T-cell (primary cell): ENCODE results near the gene GALNTL6. TPM values are rescaled to one million over a fixed set of nuclear protein-coding genes. Genes with fewer than 3 reads are reported as not detected.

ENCODE experiments used
- ATAC-seq, 4 experiments: fragments of 200-7000 bp in 3 of 4; fragments of 150-1000 bp in 1 of 4; cut with Tn5 transposase; replicated peaks in 1 of 4; 1 replicate in 3 of 4; 2 replicates in 1 of 4; pipeline ENCODE4 v1.10.0; 2021; ENCODE audit warnings: moderate library complexity in 3 of 4, mild to moderate bottlenecking in 2 of 4, moderate number of reproducible peaks in 1 of 4
- CTCF ChIA-PET, 2 donors: fragments of 300-600 bp; sonication (Branson Sonifier 250); formaldehyde crosslinking; loops; one replicate each; lab custom pipeline; 2022; ENCODE audit warnings: antibody characterized with exemption in 2 of 2; lab: Charles Lee
- POLR2A ChIA-PET, 2 donors: fragments of 300-600 bp; sonication (Branson Sonifier 250); formaldehyde crosslinking; loops; one replicate each; lab custom pipeline; 2022; ENCODE audit warnings: antibody characterized with exemption in 2 of 2; lab: Charles Lee
- DNase-seq, 35 experiments: peaks; one replicate each; pipeline versions ENCODE4 v3.0.0 to v3.0.0-alpha.2; 2013 to 2023
- H3K27ac ChIP-seq: one replicate; pipeline ENCODE4 v1.5.1; 2013; ENCODE audit warnings: low read length
- H3K27me3 ChIP-seq, 2 experiments: replicated peaks in 1 of 2; 1 replicate in 1 of 2; 2 replicates in 1 of 2; pipeline versions ENCODE4 v1.6.1 to v1.7.0; 2013; ENCODE audit warnings: low read length in 1 of 2, mixed read lengths in 1 of 2; ENCODE audit not compliant: control insufficient read depth in 2 of 2, insufficient read depth in 2 of 2; ENCODE audit errors: extremely low read depth in 1 of 2
- H3K36me3 ChIP-seq, 2 donors: 1 replicate in 1 of 2; 2 replicates in 1 of 2; pipeline versions ENCODE4 v1.6.1 to v1.7.0; 2013; ENCODE audit warnings: low read length in 1 of 2; ENCODE audit not compliant: control insufficient read depth in 2 of 2, insufficient read depth in 1 of 2; ENCODE audit errors: extremely low read depth in 1 of 2
- H3K4me1 ChIP-seq, 2 experiments: 1 replicate in 1 of 2; 2 replicates in 1 of 2; pipeline versions ENCODE4 v1.6.1 to v1.7.0; 2013; ENCODE audit warnings: low read length in 2 of 2, mixed read lengths in 1 of 2; ENCODE audit not compliant: insufficient read depth in 2 of 2, control insufficient read depth in 1 of 2; ENCODE audit errors: extremely low read depth in 1 of 2
- H3K4me3 ChIP-seq, 2 donors: 1 replicate in 1 of 2; 2 replicates in 1 of 2; pipeline versions ENCODE4 v1.5.1 to v1.7.0; 2013; ENCODE audit warnings: mild to moderate bottlenecking in 2 of 2, low read length in 1 of 2, moderate library complexity in 1 of 2; ENCODE audit not compliant: control insufficient read depth in 1 of 2; ENCODE audit errors: extremely low read depth in 1 of 2
- H3K9me3 ChIP-seq: 2 replicates; pipeline ENCODE4 v1.7.0; 2013
- H3K27ac Mint-ChIP-seq, 2 donors: one replicate each; pipeline ENCODE4 v1.8.0; 2020 to 2021; ENCODE audit warnings: mild to moderate bottlenecking in 2 of 2, mixed read lengths in 2 of 2
- H3K27me3 Mint-ChIP-seq, 2 donors: one replicate each; pipeline ENCODE4 v1.8.0; 2021 to 2022; ENCODE audit warnings: mixed read lengths in 2 of 2
- H3K36me3 Mint-ChIP-seq: one replicate; pipeline ENCODE4 v1.8.0; 2021; ENCODE audit warnings: mixed read lengths
- H3K4me1 Mint-ChIP-seq, 3 donors: one replicate each; pipeline ENCODE4 v1.8.0; 2020 to 2022; ENCODE audit warnings: mixed read lengths in 3 of 3, mild to moderate bottlenecking in 1 of 3
- H3K4me3 Mint-ChIP-seq, 3 donors: one replicate each; pipeline ENCODE4 v1.8.0; 2020 to 2022; ENCODE audit warnings: mild to moderate bottlenecking in 3 of 3, mixed read lengths in 3 of 3, moderate library complexity in 3 of 3
- H3K9me3 Mint-ChIP-seq, 3 donors: one replicate each; pipeline ENCODE4 v1.8.0; 2020 to 2022; ENCODE audit warnings: mixed read lengths in 3 of 3
- WGBS: methylation state at CpG from one replicate; pipeline ENCODE4 v1.1.5; 2013; ENCODE audit warnings: missing lambda C conversion rate; ENCODE audit not compliant: insufficient coverage; 5-methylcytosine and 5-hydroxymethylcytosine counted together
- total RNA-seq, 35 experiments: library from RNA in 6 of 35; stranded (reverse) in 6 of 35; fragments of 120-200 nt in 1 of 35; gene quantifications; one replicate each; pipeline versions ENCODE4 v1.2.1 to v1.2.4 and lab custom pipeline; 2013 to 2026

The GALNTL6 gene
- total RNA-seq, 5 donors from 2014 or later (not counting 1 experiment from before 2014, with no cell fraction given), result not detected

GRCh38 chr4:172826346-172826745 is 1013.1 kb downstream of the GALNTL6 start:
- ATAC-seq (no peak), DNase-seq (no peak)
- Mint-ChIP-seq H3K4me3 (no peak overlapping the region), H3K9me3 (no peaks in the 10 kb centered on the region), H3K27ac (no peak overlapping the region), H3K36me3 (no peaks in the 10 kb centered on the region), H3K27me3 (peaks cover 6 to 9% of the 10 kb centered on the region in 2 donors), H3K4me1 (no peaks in the 10 kb centered on the region)
- Histone ChIP-seq H3K9me3 (no peaks in the 10 kb centered on the region), H3K27ac (no peak overlapping the region), H3K4me1 (no peaks in the 10 kb centered on the region), H3K27me3 (peaks cover 0 to 2% of the 10 kb centered on the region in 2 experiments), H3K4me3 (no peak overlapping the region), H3K36me3 (no peaks in the 10 kb centered on the region)
- ChIA-PET CTCF (interaction anchor here (0.6 to 0.7 kb wide), 2 partner anchors 10 to 36 kb away, joined by 3 to 4 read pairs; no protein-coding TSS in a partner anchor), POLR2A (no interaction called here)
- 60% methylated on average over 1 of the region's 5 CpGs for WGBS

- CTCF ChIA-PET, result interaction anchor here (0.6 to 0.7 kb wide), 2 partner anchors 9 to 36 kb away, joined by 3 to 4 read pairs; no protein-coding TSS in a partner anchor
- 88% methylated on average over 3 of the region's 3 CpGs for WGBS
Observed at GRCh38 chr4:172826861-172827260, 1013.7 kb downstream of the GALNTL6 start.

GRCh38 chr4:172830295-172830764 is 1017.1 kb downstream of the GALNTL6 start:
- ATAC-seq (no peak), DNase-seq (peak in 1 of 35 experiments; percentile 12)
- H3K4me1 Mint-ChIP-seq, result no peaks in the 10 kb centered on the region
- H3K9me3 Mint-ChIP-seq, result no peaks in the 10 kb centered on the region
- no peak overlapping the region for H3K27ac Mint-ChIP-seq
- H3K4me3 Mint-ChIP-seq, result no peak overlapping the region
- ChIA-PET CTCF (interaction anchor here in 1 of 2 donors (1.0 kb wide), 1 partner anchor 12 kb away, joined by 3 read pairs; no protein-coding TSS in a partner anchor), POLR2A (no interaction called here)
- H3K4me3 ChIP-seq, result no peak overlapping the region
- H3K27me3 ChIP-seq, result peaks cover 0 to 6% of the 10 kb centered on the region in 2 experiments
- H3K4me1 ChIP-seq, result no peaks in the 10 kb centered on the region
- H3K36me3 ChIP-seq, result no peaks in the 10 kb centered on the region
- H3K27ac ChIP-seq, result no peak overlapping the region
- H3K9me3 ChIP-seq, result no peaks in the 10 kb centered on the region
- WGBS, result no CpG with 5 or more reads among the region's 5 CpGs
- no peaks in the 10 kb centered on the region for H3K36me3 Mint-ChIP-seq
- peaks cover 5 to 14% of the 10 kb centered on the region in 2 donors for H3K27me3 Mint-ChIP-seq

More at GRCh38 chr4:172826861-172827260, 1013.7 kb downstream of the GALNTL6 start:
- Histone ChIP-seq H3K27me3 (peaks cover 0 to 5% of the 10 kb centered on the region in 2 experiments), H3K9me3 (no peaks in the 10 kb centered on the region), H3K4me3 (no peak overlapping the region), H3K4me1 (no peaks in the 10 kb centered on the region), H3K36me3 (no peaks in the 10 kb centered on the region), H3K27ac (no peak overlapping the region)
- Mint-ChIP-seq H3K27ac (no peak overlapping the region), H3K4me1 (no peaks in the 10 kb centered on the region), H3K36me3 (no peaks in the 10 kb centered on the region), H3K4me3 (no peak overlapping the region), H3K9me3 (no peaks in the 10 kb centered on the region), H3K27me3 (peaks cover 6 to 9% of the 10 kb centered on the region in 2 donors)
- POLR2A ChIA-PET, result no interaction called here
- ATAC-seq (no peak), DNase-seq (no peak)

GRCh38 chr4:172836661-172837060 is 1023.5 kb downstream of the GALNTL6 start:
- no peaks in the 10 kb centered on the region for H3K36me3 Mint-ChIP-seq
- no peaks in the 10 kb centered on the region for H3K36me3 ChIP-seq
- DNase-seq (no peak), ATAC-seq (no peak)
- no peak overlapping the region for H3K4me3 ChIP-seq
- H3K4me1 ChIP-seq, result no peaks in the 10 kb centered on the region
- H3K9me3 ChIP-seq, result no peaks in the 10 kb centered on the region
- H3K4me3 Mint-ChIP-seq, result no peak overlapping the region
- no CpG with 5 or more reads among the region's 3 CpGs for WGBS
- CTCF ChIA-PET, result no interaction called here
- no peaks in the 10 kb centered on the region for H3K4me1 Mint-ChIP-seq
- H3K27me3 ChIP-seq, result peaks cover 0 to 3% of the 10 kb centered on the region in 2 experiments
- no peak overlapping the region for H3K27ac ChIP-seq
- H3K27ac Mint-ChIP-seq, result no peak overlapping the region
- POLR2A ChIA-PET, result no interaction called here
- H3K9me3 Mint-ChIP-seq, result no peaks in the 10 kb centered on the region
- H3K27me3 Mint-ChIP-seq, result peaks cover 5 to 7% of the 10 kb centered on the region in 2 donors

GRCh38 chr4:172838111-172838510 is 1024.9 kb downstream of the GALNTL6 start:
- ChIA-PET CTCF (interaction anchor here in 1 of 2 donors (0.8 kb wide), 1 partner anchor 28 kb away, joined by 5 read pairs; no protein-coding TSS in a partner anchor), POLR2A (no interaction called here)
- Histone ChIP-seq H3K4me3 (no peak overlapping the region), H3K27ac (no peak overlapping the region), H3K27me3 (no peaks in the 10 kb centered on the region), H3K4me1 (no peaks in the 10 kb centered on the region), H3K9me3 (no peaks in the 10 kb centered on the region), H3K36me3 (no peaks in the 10 kb centered on the region)
- H3K27ac Mint-ChIP-seq, result no peak overlapping the region
- H3K9me3 Mint-ChIP-seq, result no peaks in the 10 kb centered on the region
- ATAC-seq (no peak), DNase-seq (no peak)
- H3K4me1 Mint-ChIP-seq, result no peaks in the 10 kb centered on the region
- H3K36me3 Mint-ChIP-seq, result no peaks in the 10 kb centered on the region
- WGBS, result no CpG with 5 or more reads among the region's 6 CpGs
- H3K4me3 Mint-ChIP-seq, result no peak overlapping the region
- H3K27me3 Mint-ChIP-seq, result peaks cover 5 to 8% of the 10 kb centered on the region in 2 donors

- CTCF ChIA-PET, result no interaction called here
- Histone ChIP-seq H3K36me3 (no peaks in the 10 kb centered on the region), H3K4me1 (no peaks in the 10 kb centered on the region), H3K27ac (no peak overlapping the region), H3K4me3 (no peak overlapping the region), H3K9me3 (no peaks in the 10 kb centered on the region), H3K27me3 (no peaks in the 10 kb centered on the region)
- Mint-ChIP-seq H3K36me3 (no peaks in the 10 kb centered on the region), H3K27ac (no peak overlapping the region), H3K9me3 (no peaks in the 10 kb centered on the region), H3K4me1 (no peaks in the 10 kb centered on the region), H3K27me3 (peaks cover 3 to 9% of the 10 kb centered on the region in 2 donors), H3K4me3 (no peak overlapping the region)
- 40% methylated on average over 1 of the region's 3 CpGs for WGBS
- ATAC-seq (no peak), DNase-seq (no peak)
- POLR2A ChIA-PET, result no interaction called here
Observed at GRCh38 chr4:172838943-172839342, 1025.7 kb downstream of the GALNTL6 start.
